Regular cardiac myocyte (primary cell): ENCODE measurements around the gene OR4K5. TPM values are rescaled to one million over a fixed set of nuclear protein-coding genes. Genes with fewer than 3 reads are reported as not detected.

Experiments used
- total RNA-seq: library from RNA; depleted of rRNA; stranded (reverse); fragments of >200 nt; gene quantifications from 2 replicates; pipeline ENCODE4 v1.2.3, GENCODE V29; 2014

Gene OR4K5, protein sequence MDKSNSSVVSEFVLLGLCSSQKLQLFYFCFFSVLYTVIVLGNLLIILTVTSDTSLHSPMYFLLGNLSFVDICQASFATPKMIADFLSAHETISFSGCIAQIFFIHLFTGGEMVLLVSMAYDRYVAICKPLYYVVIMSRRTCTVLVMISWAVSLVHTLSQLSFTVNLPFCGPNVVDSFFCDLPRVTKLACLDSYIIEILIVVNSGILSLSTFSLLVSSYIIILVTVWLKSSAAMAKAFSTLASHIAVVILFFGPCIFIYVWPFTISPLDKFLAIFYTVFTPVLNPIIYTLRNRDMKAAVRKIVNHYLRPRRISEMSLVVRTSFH
- total RNA-seq, result not detected in 2 replicates

GRCh38 chr14:19920021-19920657, at the start of gene OR4K5:
TSS of gene OR4K5 (plus strand) at chr14:19920607. CDS start at chr14:19920607, 0 bp downstream.

DNA sequence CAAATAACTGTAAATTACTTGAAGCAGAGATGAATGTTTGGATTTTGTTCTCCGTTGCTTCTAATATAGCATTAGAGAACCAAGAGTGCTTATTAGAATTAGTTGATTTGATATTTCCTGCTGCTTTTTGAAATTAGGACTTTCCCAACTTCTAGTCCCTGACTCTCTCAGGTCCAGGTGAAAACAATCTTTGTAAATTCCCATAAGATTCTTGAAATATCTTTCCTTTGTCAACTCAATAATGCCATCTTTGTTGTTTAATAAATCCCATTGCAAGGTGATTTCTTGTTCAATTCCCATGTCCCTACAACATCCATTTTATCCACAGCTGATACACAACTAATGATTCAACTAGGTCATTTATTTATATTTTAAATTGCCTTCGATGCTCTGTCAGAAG, 45.6 kb upstream of the OR4K5 start, which contains the start of gene OR4K2:
Gene OR4K2 (plus strand): TSS at position 301 of the 400 bp plus-strand sequence. CDS start 1,126 bp downstream, outside the sequence.

GRCh38 chr14:19930617-19931016, 10.2 kb downstream of the OR4K5 start, which contains the start of gene OR4K1:
TSS of gene OR4K1 (plus strand) at chr14:19930917. CDS start at chr14:19935667, 4,750 bp downstream.

Other genes with a start within 250 kb of the OR4K5 start
- not detected in 2 replicates for gene OR11H2, start 206.7 kb upstream of the OR4K5 start, total RNA-seq
- gene OR4Q3, start 177.0 kb upstream of the OR4K5 start, total RNA-seq, result not detected in 2 replicates
- gene OR4M1, start 147.1 kb upstream of the OR4K5 start, total RNA-seq, result not detected in 2 replicates
- not detected in 2 replicates for gene OR4N2, start 116.8 kb upstream of the OR4K5 start, total RNA-seq
- gene OR4K2, start 45.5 kb upstream of the OR4K5 start, total RNA-seq, result not detected in 2 replicates
- gene OR4K1, start 10.3 kb downstream of the OR4K5 start, total RNA-seq, result not detected in 2 replicates
- gene OR4K15, start 55.0 kb downstream of the OR4K5 start, total RNA-seq, result not detected in 2 replicates
- gene OR4Q2, start 81.6 kb downstream of the OR4K5 start, total RNA-seq, result not detected in 2 replicates
- not detected in 2 replicates for gene OR4K14, start 98.7 kb downstream of the OR4K5 start, total RNA-seq
- gene OR4K13, start 115.4 kb downstream of the OR4K5 start, total RNA-seq, result not detected in 2 replicates
- not detected in 2 replicates for gene OR4L1, start 139.4 kb downstream of the OR4K5 start, total RNA-seq
- gene OR4K17, start 190.1 kb downstream of the OR4K5 start, total RNA-seq, result not detected in 2 replicates
- not detected in 2 replicates for gene OR4N5, start 218.2 kb downstream of the OR4K5 start, total RNA-seq